OCI-LY7 (cell line): ENCODE results near the gene ZDHHC8.

Source experiments
- CTCF ChIP-seq: fragments of 200-600 bp; sonication (generic); conservative IDR thresholded peaks from 2 replicates; pipeline ENCODE4 v1.5.1; 2014; ENCODE audit warnings: mild to moderate bottlenecking, antibody characterized with exemption, low read length, moderate library complexity, mixed read lengths
- EZH2phosphoT487 ChIP-seq: fragments of 200-600 bp; sonication (generic); IDR thresholded peaks from 2 replicates; pipeline ENCODE4 v1.6.1; 2018; ENCODE audit warnings: low read depth, borderline replicate concordance, mild to moderate bottlenecking, mixed run types, antibody characterized with exemption, low read length, moderate library complexity, mixed read lengths

DNA sequence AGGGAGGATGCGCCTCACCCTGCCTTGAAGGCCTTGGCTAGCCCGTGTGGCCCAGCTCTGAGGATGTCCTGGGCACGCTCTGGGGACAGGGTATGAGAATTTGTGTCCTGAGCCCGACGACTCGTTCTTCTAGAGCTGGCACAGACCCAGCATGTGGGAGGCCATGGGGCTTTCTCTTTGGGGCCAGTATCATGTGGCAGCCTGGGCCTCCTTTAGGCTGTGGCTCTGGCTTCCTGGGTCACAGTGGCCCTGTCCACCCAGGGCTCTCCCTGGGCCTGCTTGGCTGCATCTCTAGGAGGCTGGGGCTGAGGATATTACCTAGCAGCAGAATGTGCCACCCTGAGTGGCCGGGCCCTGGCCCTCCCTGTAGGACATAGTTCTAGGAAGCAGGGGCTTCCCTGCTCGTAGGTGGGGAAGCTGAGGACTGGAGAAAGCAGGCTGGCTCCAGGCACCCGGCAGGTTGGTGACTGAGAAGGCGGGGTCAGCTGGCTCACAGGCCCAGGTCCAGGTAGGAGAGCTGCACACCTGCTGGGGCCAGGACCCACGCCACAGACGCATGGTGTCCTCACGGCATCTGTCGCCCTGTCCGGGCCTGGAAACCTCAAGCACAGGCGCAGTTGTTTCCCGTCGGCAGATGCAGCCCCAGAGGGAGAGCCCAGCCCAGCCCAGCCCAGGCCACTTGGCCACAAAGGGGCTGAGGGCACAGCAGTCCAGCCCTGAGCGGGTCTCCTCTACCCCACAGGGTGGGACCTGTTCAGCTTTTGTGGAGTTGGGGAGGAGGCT lies 12.5 kb downstream of the ZDHHC8 start:
- TF ChIP-seq CTCF (no peak), EZH2phosphoT487 (no peak)
